Stimulated activated CD8-positive, alpha-beta memory T cell treated with anti-CD3 and anti-CD28 coated beads, Interleukin-12 subunit alpha, Interleukin-12 subunit beta, amount 100 ng/mL, for 24 hours (primary cell): ENCODE results near the gene PSMB7.

Experiments
- DNase-seq: peaks from one replicate; pipeline ENCODE4 v3.0.0-alpha.2; 2020; ENCODE audit errors: extremely low read depth

Gene PSMB7

GRCh38 chr9:124415102-124415851 is at the start of gene PSMB7:
PSMB7 (minus strand) TSS chr9:124415442; CDS start chr9:124415425, 17 bp downstream.
- DNase-seq: peak; percentile 95

- DNase-seq: no peak
These were observed 47.5 kb upstream of the PSMB7 start for GRCh38 chr9:124462739-124463138.

- no peak for DNase-seq
These were observed 43.2 kb upstream of the PSMB7 start for GRCh38 chr9:124458441-124458840.

- DNase-seq: no peak
These were observed 42.7 kb upstream of the PSMB7 start for GRCh38 chr9:124457887-124458431.

- no peak for DNase-seq
These were observed 42.0 kb upstream of the PSMB7 start for GRCh38 chr9:124457079-124457886.

- DNase-seq: no peak
These were observed 41.3 kb upstream of the PSMB7 start for GRCh38 chr9:124456341-124457078.

GRCh38 chr9:124455820-124456219 is 40.6 kb upstream of the PSMB7 start:
- DNase-seq: no peak

GRCh38 chr9:124454791-124455443 is 39.7 kb upstream of the PSMB7 start:
- no peak for DNase-seq

GRCh38 chr9:124454296-124454695 is 39.1 kb upstream of the PSMB7 start:
- no peak for DNase-seq

GRCh38 chr9:124453586-124454191 is 38.4 kb upstream of the PSMB7 start:
- no peak for DNase-seq

- no peak for DNase-seq
These were observed 37.8 kb upstream of the PSMB7 start for GRCh38 chr9:124452841-124453585.

GRCh38 chr9:124452326-124452725 is 37.1 kb upstream of the PSMB7 start:
- no peak for DNase-seq

GRCh38 chr9:124450931-124451661 is 35.9 kb upstream of the PSMB7 start:
- DNase-seq: no peak

- DNase-seq: no peak
These were observed 35.1 kb upstream of the PSMB7 start, which contains the start of gene ADGRD2 for GRCh38 chr9:124450241-124450924. ADGRD2 (plus strand) TSS chr9:124450451; CDS start chr9:124451667, 1,216 bp downstream.

- DNase-seq: no peak
These were observed 34.3 kb upstream of the PSMB7 start for GRCh38 chr9:124449381-124450151.

- DNase-seq: no peak
These were observed 32.8 kb upstream of the PSMB7 start for GRCh38 chr9:124448019-124448418.

GRCh38 chr9:124447297-124447661 is 32.0 kb upstream of the PSMB7 start:
- no peak for DNase-seq

GRCh38 chr9:124444166-124444565 is 28.9 kb upstream of the PSMB7 start:
- DNase-seq: no peak
